ENCODE data around the gene PRR27.
"Not testable (repeated sequence)": the region's sequence is repeated elsewhere in the genome, so short reads cannot be mapped to it uniquely, and the experiment has no call there.

Gene PRR27

GRCh38 chr4:70203601-70204000 is 49.6 kb downstream of the PRR27 start:
- DNase-seq: no peak

- DNase-seq: not testable (repeated sequence)
These were observed 58.7 kb downstream of the PRR27 start for GRCh38 chr4:70212752-70213151.
